Astrocyte (in vitro differentiated cells and primary cell): ENCODE results near the gene GIPC2. TPM values are rescaled to one million over a fixed set of nuclear protein-coding genes. Genes with fewer than 3 reads are reported as not detected.

Experiments
- DNase-seq: peaks from one replicate; pipeline ENCODE4 v3.0.0-alpha.2; 2010; ENCODE audit warnings: low read depth
- FAIRE-seq: peaks from 2 replicates; lab custom pipeline; 2011; peaks lifted over from hg19 to GRCh38; lab: Jason Lieb, UNC
- H2AFZ ChIP-seq: 2 replicates; pipeline ENCODE4 v1.6.0; 2012; ENCODE audit warnings: low read depth, low read length, inconsistent platforms
- H3K27ac ChIP-seq: 2 replicates; pipeline ENCODE4 v1.5.1; 2011; ENCODE audit warnings: low read depth, low read length, inconsistent platforms
- H3K27me3 ChIP-seq: 2 replicates; pipeline ENCODE4 v1.6.0; 2011; ENCODE audit warnings: low read length, inconsistent platforms; ENCODE audit not compliant: insufficient read depth
- H3K36me3 ChIP-seq: 2 replicates; pipeline ENCODE4 v1.5.1; 2011; ENCODE audit warnings: low read length, inconsistent platforms; ENCODE audit not compliant: insufficient read depth
- H3K4me1 ChIP-seq: 2 replicates; pipeline ENCODE4 v1.5.1; 2011; ENCODE audit warnings: low read length, inconsistent platforms; ENCODE audit not compliant: insufficient read depth
- H3K4me2 ChIP-seq: 2 replicates; pipeline ENCODE4 v1.6.0; 2012; ENCODE audit warnings: low read length, inconsistent platforms
- H3K4me3 ChIP-seq: 2 replicates; pipeline ENCODE4 v1.5.1; 2011; ENCODE audit warnings: low read depth, mild to moderate bottlenecking, low read length, inconsistent platforms; ENCODE audit not compliant: insufficient read depth
- H3K79me2 ChIP-seq: 2 replicates; pipeline ENCODE4 v1.6.0; 2012; ENCODE audit warnings: mild to moderate bottlenecking, low read length, inconsistent platforms; ENCODE audit not compliant: insufficient read depth
- H3K9ac ChIP-seq: 2 replicates; pipeline ENCODE4 v1.6.0; 2012; ENCODE audit warnings: mild to moderate bottlenecking, low read length, inconsistent platforms
- H3K9me3 ChIP-seq: 2 replicates; pipeline ENCODE4 v1.5.1; 2012; ENCODE audit warnings: low read depth, mild to moderate bottlenecking, low read length, inconsistent platforms; ENCODE audit not compliant: insufficient read depth
- H4K20me1 ChIP-seq: 2 replicates; pipeline ENCODE4 v1.6.0; 2012; ENCODE audit warnings: low read length, inconsistent platforms; ENCODE audit not compliant: insufficient read depth
- H3K27ac Mint-ChIP-seq: one replicate; pipeline ENCODE4 v1.8.0; 2021; ENCODE audit warnings: mild to moderate bottlenecking, mixed read lengths; ENCODE audit not compliant: unreplicated experiment
- H3K27me3 Mint-ChIP-seq: one replicate; pipeline ENCODE4 v1.8.0; 2021; ENCODE audit warnings: low read depth, mixed read lengths; ENCODE audit not compliant: unreplicated experiment
- H3K36me3 Mint-ChIP-seq: one replicate; pipeline ENCODE4 v1.8.0; 2021; ENCODE audit warnings: low read depth, mixed read lengths; ENCODE audit not compliant: unreplicated experiment
- H3K4me1 Mint-ChIP-seq: one replicate; pipeline ENCODE4 v1.8.0; 2021; ENCODE audit warnings: low read depth, mixed read lengths; ENCODE audit not compliant: unreplicated experiment
- H3K4me3 Mint-ChIP-seq: one replicate; pipeline ENCODE4 v1.8.0; 2021; ENCODE audit warnings: mild to moderate bottlenecking, moderate library complexity, mixed read lengths; ENCODE audit not compliant: unreplicated experiment
- H3K9me3 Mint-ChIP-seq: one replicate; pipeline ENCODE4 v1.8.0; 2021; ENCODE audit warnings: mild to moderate bottlenecking, mixed read lengths; ENCODE audit not compliant: unreplicated experiment
- EZH2 ChIP-seq: IDR thresholded peaks from 2 replicates; pipeline ENCODE4 v1.6.1; 2012; ENCODE audit warnings: mild to moderate bottlenecking, low read length, inconsistent platforms; ENCODE audit not compliant: insufficient read depth
- total RNA-seq: library from RNA; stranded (reverse); gene quantifications from 2 replicates; pipeline ENCODE4 v1.2.1, GENCODE V29; 2021
- TF ChIP-seq, protein P1 (sequence below): IDR thresholded peaks from 2 replicates; pipeline ENCODE4 v1.5.1; 2011; ENCODE audit warnings: low read depth, mild to moderate bottlenecking, inconsistent platforms, low read length, moderate library complexity; ENCODE audit not compliant: insufficient read depth

GIPC2 gene
- total RNA-seq, 1 donor from 2014 or later, result not detected

DNA sequence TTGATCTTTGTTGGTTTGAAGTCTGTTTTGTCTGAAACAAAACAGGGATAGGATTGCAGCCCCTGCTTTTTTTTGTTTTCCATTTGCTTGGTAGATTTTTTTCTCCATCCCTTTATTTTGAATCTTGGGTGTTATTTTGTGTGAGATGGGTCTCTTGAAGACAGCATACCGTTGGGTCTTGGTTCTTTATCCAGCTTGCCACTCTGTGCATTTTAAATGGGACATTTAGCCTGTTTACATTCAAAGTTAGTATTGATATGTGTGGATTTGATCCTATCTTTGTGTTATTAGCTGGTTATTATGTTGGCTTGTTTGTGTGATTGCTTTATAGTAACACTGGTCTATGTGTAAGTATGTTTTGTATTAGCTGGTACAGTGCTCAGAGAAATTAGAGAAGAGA is 40.9 kb downstream of the GIPC2 start:
- no peak overlapping the region for H3K4me2 ChIP-seq
- no peak overlapping the region for H3K4me3 Mint-ChIP-seq
- H3K4me1 ChIP-seq, result no peaks in the 10 kb centered on the region
- no peaks in the 10 kb centered on the region for H3K36me3 ChIP-seq
- TF ChIP-seq, protein P1, sequence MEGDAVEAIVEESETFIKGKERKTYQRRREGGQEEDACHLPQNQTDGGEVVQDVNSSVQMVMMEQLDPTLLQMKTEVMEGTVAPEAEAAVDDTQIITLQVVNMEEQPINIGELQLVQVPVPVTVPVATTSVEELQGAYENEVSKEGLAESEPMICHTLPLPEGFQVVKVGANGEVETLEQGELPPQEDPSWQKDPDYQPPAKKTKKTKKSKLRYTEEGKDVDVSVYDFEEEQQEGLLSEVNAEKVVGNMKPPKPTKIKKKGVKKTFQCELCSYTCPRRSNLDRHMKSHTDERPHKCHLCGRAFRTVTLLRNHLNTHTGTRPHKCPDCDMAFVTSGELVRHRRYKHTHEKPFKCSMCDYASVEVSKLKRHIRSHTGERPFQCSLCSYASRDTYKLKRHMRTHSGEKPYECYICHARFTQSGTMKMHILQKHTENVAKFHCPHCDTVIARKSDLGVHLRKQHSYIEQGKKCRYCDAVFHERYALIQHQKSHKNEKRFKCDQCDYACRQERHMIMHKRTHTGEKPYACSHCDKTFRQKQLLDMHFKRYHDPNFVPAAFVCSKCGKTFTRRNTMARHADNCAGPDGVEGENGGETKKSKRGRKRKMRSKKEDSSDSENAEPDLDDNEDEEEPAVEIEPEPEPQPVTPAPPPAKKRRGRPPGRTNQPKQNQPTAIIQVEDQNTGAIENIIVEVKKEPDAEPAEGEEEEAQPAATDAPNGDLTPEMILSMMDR, result no peak
- TF ChIP-seq EZH2, result no peak
- H3K27me3 Mint-ChIP-seq, result no peaks in the 10 kb centered on the region
- H3K27me3 ChIP-seq, result no peaks in the 10 kb centered on the region
- peaks cover 4% of the 10 kb centered on the region for H3K36me3 Mint-ChIP-seq
- H3K27ac ChIP-seq, result no peak overlapping the region
- no peak overlapping the region for H3K27ac Mint-ChIP-seq
- no peaks in the 10 kb centered on the region for H3K79me2 ChIP-seq
- H3K9ac ChIP-seq, result no peak overlapping the region
- H3K9me3 ChIP-seq, result no peaks in the 10 kb centered on the region
- peaks cover 5% of the 10 kb centered on the region for H3K4me1 Mint-ChIP-seq
- H3K9me3 Mint-ChIP-seq, result peaks cover 11% of the 10 kb centered on the region
- H4K20me1 ChIP-seq, result no peaks in the 10 kb centered on the region
- DNase-seq (no peak), FAIRE-seq (no peak)
- H2AFZ ChIP-seq, result no peak overlapping the region
- H3K4me3 ChIP-seq, result no peak overlapping the region

DNA sequence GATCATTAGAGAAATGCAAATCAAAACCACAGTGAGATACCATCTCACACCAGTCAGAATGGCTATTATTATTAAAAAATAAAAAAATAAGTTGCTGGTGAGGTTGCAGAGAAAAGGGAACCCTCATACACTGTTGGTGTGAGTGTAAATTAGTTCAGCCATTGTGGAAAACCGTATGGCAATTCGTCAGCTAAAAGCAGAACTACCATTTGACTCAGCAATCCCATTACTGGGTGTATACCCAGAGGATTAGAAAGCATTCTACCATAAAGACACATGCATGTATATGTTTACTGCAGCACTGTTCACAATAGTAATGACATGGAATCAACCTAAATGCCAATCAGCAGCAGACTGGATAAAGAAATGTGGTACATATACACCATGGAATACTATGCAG is 42.2 kb downstream of the GIPC2 start:
- Histone ChIP-seq H3K4me2 (no peak overlapping the region), H3K9me3 (no peaks in the 10 kb centered on the region), H3K79me2 (no peaks in the 10 kb centered on the region), H3K27ac (no peak overlapping the region), H2AFZ (no peak overlapping the region), H3K36me3 (no peaks in the 10 kb centered on the region), H3K4me1 (no peaks in the 10 kb centered on the region), H3K4me3 (no peak overlapping the region), H3K27me3 (no peaks in the 10 kb centered on the region), H4K20me1 (no peaks in the 10 kb centered on the region), H3K9ac (no peak overlapping the region)
- Mint-ChIP-seq H3K27me3 (no peaks in the 10 kb centered on the region), H3K9me3 (peaks cover 11% of the 10 kb centered on the region), H3K4me3 (no peak overlapping the region), H3K27ac (no peak overlapping the region), H3K36me3 (peaks cover 4% of the 10 kb centered on the region), H3K4me1 (peaks cover 4% of the 10 kb centered on the region)
- TF ChIP-seq EZH2, result no peak
- TF ChIP-seq, protein P1, result no peak
- DNase-seq (no peak), FAIRE-seq (no peak)

DNA sequence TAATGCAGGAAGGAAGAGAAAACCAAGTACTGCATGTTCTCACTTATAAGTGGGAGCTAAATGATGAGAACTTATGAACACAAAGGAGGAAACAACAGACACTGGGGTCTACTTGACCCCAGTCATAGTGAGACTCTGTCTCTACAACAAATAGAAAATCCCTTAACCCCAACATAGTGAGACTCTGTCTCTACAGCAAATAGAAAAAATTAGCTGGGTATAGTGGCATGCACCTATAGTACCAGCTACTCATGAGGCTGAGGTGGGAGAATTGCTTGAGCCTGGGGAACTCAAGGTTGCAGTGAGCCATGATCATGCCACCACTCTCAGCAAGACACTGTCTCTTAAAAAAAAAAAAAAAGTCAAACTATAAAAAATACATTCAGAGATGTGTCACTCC is 42.7 kb downstream of the GIPC2 start:
- peaks cover 11% of the 10 kb centered on the region for H3K9me3 Mint-ChIP-seq
- no peak overlapping the region for H3K4me3 Mint-ChIP-seq
- H3K27ac Mint-ChIP-seq, result no peak overlapping the region
- H3K36me3 Mint-ChIP-seq, result peaks cover 4% of the 10 kb centered on the region
- Histone ChIP-seq H3K4me2 (no peak overlapping the region), H3K27ac (no peak overlapping the region), H2AFZ (no peak overlapping the region), H4K20me1 (no peaks in the 10 kb centered on the region), H3K4me1 (no peaks in the 10 kb centered on the region), H3K9ac (no peak overlapping the region), H3K79me2 (no peaks in the 10 kb centered on the region), H3K9me3 (no peaks in the 10 kb centered on the region), H3K4me3 (no peak overlapping the region), H3K36me3 (no peaks in the 10 kb centered on the region), H3K27me3 (no peaks in the 10 kb centered on the region)
- H3K27me3 Mint-ChIP-seq, result no peaks in the 10 kb centered on the region
- DNase-seq (no peak), FAIRE-seq (no peak)
- no peak for TF ChIP-seq EZH2
- TF ChIP-seq, protein P1, result no peak
- H3K4me1 Mint-ChIP-seq, result peaks cover 4% of the 10 kb centered on the region
